ENCODE results near the gene TUBGCP5. TPM values are rescaled to one million over a fixed set of nuclear protein-coding genes. Genes with fewer than 3 reads are reported as not detected.

The TUBGCP5 gene
- total RNA-seq, 1 experiment from 2014 or later, result 23.3 TPM

GRCh38 chr15:22951031-22951380 lies 88.4 kb downstream of the TUBGCP5 start:
- POLR2A ChIA-PET, result no interaction called here
- in situ Hi-C loops (cut with HindIII; ENCODE audit: low pct_unique_long_range_greater_than_20kb, low sequenced_read_pairs), result no loop called here
- BruUV-seq (replicated peaks), result no TSS peak

GRCh38 chr15:22950256-22950990 lies 88.9 kb downstream of the TUBGCP5 start:
- in situ Hi-C loops (cut with HindIII; ENCODE audit: low pct_unique_long_range_greater_than_20kb, low sequenced_read_pairs) (no loop called here), intact Hi-C loops (cut with micrococcal nuclease; ENCODE audit: unreplicated experiment) (no loop called here)
- BruUV-seq (replicated peaks), result no TSS peak
- DNase-seq (ENCODE audit: low read depth, low spot score) (no peak), ATAC-seq (0 out of 2 replicates have a peak, but pooled peaks have one; percentile 41)
- Histone ChIP-seq H3K9me3 (ENCODE audit: control insufficient read depth, insufficient read depth, low read depth, low read length) (no peaks in the 10 kb centered on the region), H3K4me1 (ENCODE audit: control insufficient read depth, insufficient read depth, low read length) (peaks cover 20% of the 10 kb centered on the region), H3K4me3 (ENCODE audit: low read depth in 2 of 2, low read length in 2 of 2) (no peak overlapping the region), H3K27ac (ENCODE audit: low read length) (no peak overlapping the region), H3K27me3 (ENCODE audit: control insufficient read depth, insufficient read depth, low read length) (no peaks in the 10 kb centered on the region), H3K36me3 (ENCODE audit: control insufficient read depth, insufficient read depth, low read length) (no peaks in the 10 kb centered on the region)
- TF ChIP-seq CTCF (IDR thresholded peaks at IDR 0.05) (no peak), POLR2AphosphoS5 (IDR thresholded peaks at IDR 0.05; ENCODE audit: low read depth, low read length) (no peak), TCF7L2 (IDR thresholded peaks at IDR 0.05; ENCODE audit: low read depth, low read length) (no peak), REST (IDR thresholded peaks at IDR 0.05; ENCODE audit: insufficient read depth in 1 of 2, low read depth in 2 of 2, low read length in 1 of 2) (no peak)
- ChIA-PET CTCF (no interaction called here), POLR2A (interaction anchor here (0.9 kb wide), 1 partner anchor 12 kb away, joined by 4 read pairs; no protein-coding TSS in a partner anchor)

More at GRCh38 chr15:22951031-22951380, 88.4 kb downstream of the TUBGCP5 start:
- intact Hi-C loops (cut with micrococcal nuclease; ENCODE audit: unreplicated experiment), result no loop called here
- no peak for TF ChIP-seq TCF7L2 (IDR thresholded peaks at IDR 0.05; ENCODE audit: low read depth, low read length)
- no peak for TF ChIP-seq SIN3A (IDR thresholded peaks at IDR 0.05; ENCODE audit: borderline replicate concordance, insufficient read depth, low read depth, low read length)
- TF ChIP-seq REST (IDR thresholded peaks at IDR 0.05; ENCODE audit: insufficient read depth in 1 of 2, low read depth in 2 of 2, low read length in 1 of 2), result no peak
- TF ChIP-seq CTCF (IDR thresholded peaks at IDR 0.05), result no peak
- TF ChIP-seq POLR2AphosphoS5 (IDR thresholded peaks at IDR 0.05; ENCODE audit: low read depth, low read length), result no peak
- no peaks in the 10 kb centered on the region for H3K9me3 ChIP-seq (ENCODE audit: control insufficient read depth, insufficient read depth, low read depth, low read length)
- H3K27ac ChIP-seq (ENCODE audit: low read length), result no peak overlapping the region
- no peaks in the 10 kb centered on the region for H3K36me3 ChIP-seq (ENCODE audit: control insufficient read depth, insufficient read depth, low read length)
- no peak for DNase-seq (ENCODE audit: low read depth, low spot score)
- CTCF ChIA-PET, result no interaction called here
- peaks cover 20% of the 10 kb centered on the region for H3K4me1 ChIP-seq (ENCODE audit: control insufficient read depth, insufficient read depth, low read length)
- no peaks in the 10 kb centered on the region for H3K27me3 ChIP-seq (ENCODE audit: control insufficient read depth, insufficient read depth, low read length)
- no peak overlapping the region for H3K4me3 ChIP-seq (ENCODE audit: low read depth in 2 of 2, low read length in 2 of 2)
- ATAC-seq, result no peak

All from Panc1 (cell line).